NCI-H1694 (cell line): ENCODE measurements around the gene MAP3K21.

Experiments used
- DNase-seq: peaks from one replicate; lab custom pipeline; 2025; lab: John Stamatoyannopoulos, UW

Gene MAP3K21

DNA sequence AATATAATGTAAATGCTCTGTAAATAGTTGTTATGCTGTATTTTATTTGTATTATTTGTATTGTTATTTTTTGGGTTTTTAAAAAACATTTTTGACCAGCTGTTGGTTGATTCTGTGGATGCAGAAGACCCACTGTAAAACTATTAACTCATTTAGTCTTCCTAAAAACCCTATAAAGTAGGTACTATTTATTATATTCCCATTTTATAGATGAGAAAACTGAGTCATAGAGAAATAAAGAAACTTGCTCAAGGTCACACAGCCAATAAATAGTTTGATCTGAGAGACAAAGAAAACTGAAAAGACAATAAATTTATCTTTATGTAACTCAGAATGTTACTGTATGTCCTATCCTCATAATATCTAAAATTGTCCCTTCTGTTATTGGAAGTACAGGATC, 1.2 kb upstream of the MAP3K21 start:
- DNase-seq, result no peak

DNA sequence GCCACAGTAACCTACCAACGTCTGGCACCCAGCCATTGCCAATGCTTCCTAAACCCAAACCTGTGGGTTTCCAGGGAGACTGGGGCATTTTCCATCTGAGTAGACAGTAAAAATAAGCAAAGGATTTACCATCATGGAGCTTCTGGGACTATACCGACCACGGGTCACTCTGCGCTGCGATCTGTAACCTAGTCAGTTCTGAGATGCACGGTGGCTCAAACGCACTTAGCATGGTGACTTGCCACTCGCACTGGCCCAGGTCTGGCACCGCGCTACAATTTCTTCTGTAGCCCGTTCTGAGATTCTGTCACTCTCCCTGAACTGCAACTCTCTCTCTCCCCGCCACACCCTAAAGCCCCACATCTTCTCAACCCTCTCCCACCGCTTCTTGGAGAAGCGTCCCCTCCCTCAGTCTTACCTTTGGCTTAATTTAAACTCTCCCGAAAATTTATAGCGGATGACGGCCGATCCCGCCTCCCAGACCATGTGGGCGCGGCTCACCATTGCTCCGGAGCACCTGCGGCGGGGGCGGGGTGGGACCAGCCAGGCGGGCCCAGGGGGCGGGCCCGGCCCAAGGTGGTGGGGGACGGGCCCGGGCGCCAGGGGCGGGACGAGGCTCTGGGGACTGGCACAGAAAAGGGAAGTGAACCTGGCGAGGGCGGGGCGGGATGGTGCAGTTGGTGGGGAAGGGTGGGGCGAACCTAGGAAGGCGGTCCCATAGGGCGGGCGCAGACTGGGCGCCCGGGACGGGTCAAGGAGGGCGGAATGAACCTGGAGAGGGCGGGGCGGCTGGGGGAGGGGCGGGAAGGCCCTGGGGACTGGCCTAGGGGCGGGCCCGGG, 493 bp upstream of the MAP3K21 start:
- DNase-seq, result peak; percentile 81

DNA sequence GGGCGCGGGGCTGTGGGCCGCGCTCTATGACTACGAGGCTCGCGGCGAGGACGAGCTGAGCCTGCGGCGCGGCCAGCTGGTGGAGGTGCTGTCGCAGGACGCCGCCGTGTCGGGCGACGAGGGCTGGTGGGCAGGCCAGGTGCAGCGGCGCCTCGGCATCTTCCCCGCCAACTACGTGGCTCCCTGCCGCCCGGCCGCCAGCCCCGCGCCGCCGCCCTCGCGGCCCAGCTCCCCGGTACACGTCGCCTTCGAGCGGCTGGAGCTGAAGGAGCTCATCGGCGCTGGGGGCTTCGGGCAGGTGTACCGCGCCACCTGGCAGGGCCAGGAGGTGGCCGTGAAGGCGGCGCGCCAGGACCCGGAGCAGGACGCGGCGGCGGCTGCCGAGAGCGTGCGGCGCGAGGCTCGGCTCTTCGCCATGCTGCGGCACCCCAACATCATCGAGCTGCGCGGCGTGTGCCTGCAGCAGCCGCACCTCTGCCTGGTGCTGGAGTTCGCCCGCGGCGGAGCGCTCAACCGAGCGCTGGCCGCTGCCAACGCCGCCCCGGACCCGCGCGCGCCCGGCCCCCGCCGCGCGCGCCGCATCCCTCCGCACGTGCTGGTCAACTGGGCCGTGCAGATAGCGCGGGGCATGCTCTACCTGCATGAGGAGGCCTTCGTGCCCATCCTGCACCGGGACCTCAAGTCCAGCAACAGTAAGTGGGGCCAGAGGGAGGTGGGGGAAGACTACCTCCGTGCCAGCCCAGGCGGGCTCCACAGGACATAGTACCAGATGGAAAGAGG, 808 bp downstream of the MAP3K21 start:
- DNase-seq, result no peak

DNA sequence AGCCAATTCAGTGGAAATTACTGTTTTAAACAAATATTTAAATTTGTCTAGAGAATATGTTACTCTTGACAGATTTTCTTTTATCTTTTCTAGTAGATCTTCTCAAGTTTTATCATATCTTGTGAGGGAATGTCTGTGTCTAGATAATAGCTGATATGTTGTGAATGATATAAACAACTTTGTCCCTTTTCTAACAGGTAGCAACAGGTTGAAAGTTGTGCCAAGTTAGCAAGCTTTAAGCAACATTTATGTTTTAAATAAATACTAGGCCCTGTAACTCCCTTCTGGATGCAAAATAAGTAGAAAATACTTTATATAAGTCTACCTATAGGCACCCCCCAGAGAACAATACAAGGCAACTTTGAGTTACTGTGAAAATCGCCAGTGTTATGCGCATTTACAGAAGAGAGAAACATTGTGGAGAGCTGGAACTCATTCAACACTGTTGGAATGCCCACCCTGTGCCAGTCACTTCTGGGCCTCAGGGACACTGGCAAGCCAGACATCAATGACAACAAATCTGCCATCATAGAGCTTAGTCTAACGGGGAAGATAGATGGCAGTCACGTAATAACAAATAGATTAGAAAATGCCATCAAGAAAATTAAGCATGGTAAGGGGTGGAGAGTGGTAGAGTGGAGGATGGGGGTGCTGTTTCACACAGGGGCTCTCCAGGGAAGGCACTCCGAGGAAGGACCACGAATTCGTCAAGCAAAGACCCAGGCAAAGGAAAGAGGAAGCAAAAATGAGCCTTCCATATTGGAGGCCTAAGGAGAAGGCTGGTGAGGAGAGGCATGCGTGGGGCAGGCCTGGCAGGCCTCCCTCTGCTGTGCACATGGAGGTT, 4.4 kb downstream of the MAP3K21 start:
- no peak for DNase-seq

DNA sequence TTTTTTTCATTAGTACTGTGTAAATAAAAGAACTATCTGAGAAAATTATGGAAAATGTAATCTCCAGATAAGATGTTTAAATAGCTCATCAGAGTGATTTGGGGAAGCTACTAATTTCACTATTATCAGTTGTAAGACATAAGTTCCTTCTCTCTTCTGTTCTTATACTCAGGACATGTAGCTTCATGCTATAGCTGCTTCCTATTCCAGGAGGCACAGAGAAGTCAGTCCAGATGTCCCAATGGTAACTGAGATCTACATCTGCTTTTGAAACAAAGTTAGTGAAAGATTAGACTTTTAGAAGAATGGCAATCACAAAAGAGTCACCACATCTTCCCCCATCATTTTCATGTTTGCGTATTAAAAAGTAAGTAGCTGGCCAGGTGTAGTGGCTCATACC, 5.6 kb downstream of the MAP3K21 start:
- no peak for DNase-seq

DNA sequence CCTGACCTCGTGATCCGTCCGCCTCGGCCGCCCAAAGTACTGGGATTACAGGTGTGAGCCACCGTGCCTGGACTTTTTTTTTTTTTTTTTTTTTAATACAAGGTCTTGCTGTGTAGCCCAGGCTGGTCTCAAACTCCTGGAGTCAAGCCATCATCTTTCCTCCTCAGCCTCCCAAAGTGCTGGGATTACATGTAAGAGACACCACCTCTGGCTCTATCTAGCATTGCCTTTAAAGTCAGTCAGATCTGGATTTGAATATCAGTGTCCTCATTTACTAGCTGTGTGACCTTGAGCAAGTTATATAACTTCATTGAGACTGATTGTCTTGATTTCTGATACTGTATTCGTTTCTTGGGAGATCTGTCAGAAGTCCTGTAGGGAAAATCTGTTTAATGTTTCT, 6.6 kb downstream of the MAP3K21 start:
- no peak for DNase-seq

DNA sequence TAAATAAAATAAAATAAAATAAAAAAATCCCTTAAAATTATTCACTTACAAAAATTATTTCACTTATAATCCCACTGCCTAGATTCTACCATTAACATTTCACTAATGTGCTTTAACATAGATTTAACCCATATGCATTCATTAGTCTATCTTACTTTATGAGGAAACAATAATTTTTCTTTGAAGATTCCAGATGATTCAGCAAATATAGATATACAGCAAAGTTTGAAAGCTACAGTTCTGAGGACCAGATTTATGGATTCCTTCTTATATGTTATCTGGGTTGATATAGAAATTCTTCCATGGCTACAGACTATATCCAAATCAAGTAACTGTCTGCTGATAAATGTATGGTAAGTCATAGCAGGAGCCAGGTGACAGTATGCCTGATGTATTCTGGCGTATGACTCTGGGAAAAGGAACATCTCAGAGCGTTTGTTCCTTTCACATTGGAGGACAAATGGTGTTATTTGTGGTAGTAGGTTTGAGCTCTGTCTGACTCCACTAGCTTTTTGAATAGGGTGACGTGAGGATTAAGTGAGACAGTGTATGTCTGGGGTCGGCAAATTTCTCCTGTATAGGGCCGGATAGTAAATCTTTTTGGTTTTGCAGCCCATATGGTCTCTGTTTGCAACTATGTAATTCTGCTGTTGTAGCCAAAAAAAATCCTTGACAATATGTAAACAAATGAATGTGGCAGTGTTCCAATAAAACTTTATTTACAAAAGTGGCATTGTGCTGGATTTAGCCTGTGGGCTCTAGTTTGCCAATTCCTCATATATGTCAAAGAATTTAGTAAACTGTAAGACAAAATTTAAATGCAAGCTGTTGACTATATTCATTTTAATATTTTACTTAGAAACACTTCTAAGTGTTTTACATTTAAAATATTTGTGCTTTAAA, 9.3 kb downstream of the MAP3K21 start:
- no peak for DNase-seq

DNA sequence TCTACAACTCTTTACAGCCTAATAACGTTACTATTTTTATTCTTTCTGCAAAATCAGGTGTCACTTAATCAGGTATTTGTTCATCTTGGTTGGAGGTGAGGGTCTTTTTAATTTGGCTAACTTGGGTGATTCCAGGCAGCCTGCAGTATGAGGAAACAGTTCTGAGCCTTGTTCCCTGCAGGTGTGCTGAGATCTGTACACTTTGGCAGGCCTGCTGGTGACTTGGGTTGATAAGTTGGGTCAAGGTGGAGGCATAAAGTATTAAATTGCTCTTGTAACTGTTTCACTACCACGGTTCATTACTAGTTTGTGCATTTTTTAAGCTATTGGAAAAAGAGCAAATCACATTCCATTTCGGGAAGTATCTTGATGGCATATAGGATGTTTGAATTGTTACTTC, 10.0 kb downstream of the MAP3K21 start:
- no peak for DNase-seq

DNA sequence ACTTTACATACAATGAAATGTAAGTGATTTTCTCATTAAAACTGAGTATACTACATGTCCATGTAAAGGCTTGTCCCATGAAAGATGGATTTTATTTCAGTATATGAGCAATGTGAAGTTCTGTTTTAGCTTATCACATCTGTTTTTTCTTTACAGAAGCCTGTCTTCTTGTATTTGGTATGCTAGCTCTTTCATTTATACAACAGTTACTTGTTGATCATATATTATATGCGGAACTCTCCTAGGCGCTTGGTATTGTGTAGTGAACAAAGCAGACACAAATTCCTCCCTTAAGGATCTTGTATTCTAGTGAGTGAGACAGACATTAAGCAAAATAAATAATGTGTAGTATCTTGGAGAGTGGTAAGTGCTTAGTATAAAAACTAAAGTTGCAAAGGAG, 10.6 kb downstream of the MAP3K21 start:
- no peak for DNase-seq

DNA sequence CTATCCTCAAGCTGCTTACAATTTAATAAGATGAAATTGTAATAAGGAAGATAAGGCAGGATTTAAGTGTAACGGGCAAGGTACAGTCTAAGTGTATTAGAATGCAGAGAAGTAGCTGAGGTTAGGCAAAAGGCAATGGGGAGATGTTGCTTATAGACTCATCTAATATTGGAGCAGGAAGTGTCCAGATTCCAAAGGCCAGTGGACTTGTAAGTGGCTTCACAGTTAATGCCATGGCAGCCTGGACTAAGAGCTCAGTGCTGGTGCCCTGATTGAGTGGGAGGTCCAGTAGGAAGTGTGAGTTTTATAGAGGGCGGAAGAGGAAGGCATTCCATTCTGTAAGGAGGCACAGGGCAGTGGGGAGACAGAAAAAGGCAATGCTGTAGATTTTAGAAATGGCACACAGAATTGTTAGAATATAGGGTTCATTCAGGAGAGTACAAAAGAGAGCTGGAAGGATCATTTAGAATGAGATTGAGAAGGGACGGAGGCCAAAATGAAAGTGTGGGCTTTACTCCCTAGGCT, 12.6 kb downstream of the MAP3K21 start:
- no peak for DNase-seq

DNA sequence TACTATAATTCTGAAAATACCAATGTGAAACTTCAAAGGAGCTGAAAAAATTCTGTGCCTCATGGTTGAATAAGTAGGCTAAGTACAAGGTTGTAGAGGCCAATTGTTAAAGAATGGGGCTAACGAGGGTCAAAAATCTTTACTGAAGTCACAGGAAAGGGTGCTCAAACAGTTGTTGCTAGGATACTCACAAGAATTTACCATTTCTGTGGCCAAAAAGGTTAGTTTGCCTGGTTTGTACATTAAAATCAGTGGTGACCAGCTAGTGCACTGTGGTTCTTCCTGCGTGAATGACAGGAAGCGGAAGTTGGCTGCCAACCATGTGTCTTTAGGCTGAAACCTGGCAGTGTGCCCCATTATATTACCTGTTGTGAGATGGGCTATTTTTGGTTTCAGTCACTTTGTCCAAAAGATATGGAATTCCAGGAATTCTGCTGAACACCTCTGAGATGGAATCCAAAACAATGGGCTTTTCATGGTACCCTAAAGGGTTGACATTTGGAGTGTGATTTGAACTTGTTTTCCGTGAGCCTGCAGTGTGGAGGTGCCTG, 13.5 kb downstream of the MAP3K21 start:
- DNase-seq, result no peak

DNA sequence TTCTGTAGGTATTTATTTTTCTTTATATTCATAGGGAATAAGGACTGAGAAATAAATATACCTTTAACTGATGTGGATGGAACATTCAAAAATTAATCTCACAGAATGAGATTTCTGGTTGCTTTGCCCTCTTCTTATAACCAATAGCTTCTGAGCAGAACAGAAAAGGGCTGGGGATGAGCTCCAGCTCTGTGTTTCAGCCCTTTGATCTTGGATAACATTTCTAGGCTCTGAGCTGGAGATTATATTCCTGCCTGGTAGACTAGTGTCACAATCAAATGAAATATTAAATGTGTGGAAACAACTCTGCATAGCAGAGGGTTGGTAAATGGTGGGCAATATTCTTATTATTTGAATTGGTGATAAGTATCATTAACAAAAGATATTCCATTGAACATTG, 14.6 kb downstream of the MAP3K21 start:
- DNase-seq, result no peak

DNA sequence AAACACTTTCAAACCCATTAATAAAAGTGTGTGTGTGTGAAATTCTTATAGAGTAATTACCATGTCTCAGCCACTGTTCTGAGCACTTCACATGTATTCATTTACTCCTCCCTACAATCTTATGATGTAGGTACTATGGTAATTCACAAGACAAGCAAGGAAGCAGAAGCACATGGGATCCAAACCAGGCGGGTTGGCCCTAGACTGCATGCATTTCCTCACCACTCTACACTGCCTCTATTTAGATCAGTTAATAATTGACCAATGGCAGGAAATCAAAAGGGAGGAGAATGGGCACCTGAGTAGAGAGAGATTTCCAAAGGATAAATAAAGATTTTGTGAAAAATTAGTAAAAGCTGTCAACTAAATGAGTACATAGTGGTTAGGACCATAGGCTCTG, 15.7 kb downstream of the MAP3K21 start:
- DNase-seq, result no peak

DNA sequence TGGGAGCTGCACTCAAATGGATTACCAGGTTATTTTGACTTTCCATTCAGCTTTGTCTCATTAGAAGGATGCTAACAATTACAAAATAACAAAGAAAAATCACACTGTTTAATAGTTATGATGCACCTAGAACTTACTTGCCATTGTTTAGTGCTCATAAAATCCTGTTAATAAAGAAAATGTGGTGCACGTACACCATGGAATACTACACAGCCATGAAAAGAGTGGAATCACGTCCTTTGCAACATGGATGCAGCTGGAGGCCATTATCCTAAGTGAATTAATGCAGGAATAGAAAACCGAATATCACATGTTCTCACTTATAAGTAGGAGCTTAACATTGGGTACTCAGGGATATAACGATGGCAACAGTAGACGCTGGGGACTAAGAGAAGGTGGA, 19.8 kb downstream of the MAP3K21 start:
- DNase-seq, result no peak

DNA sequence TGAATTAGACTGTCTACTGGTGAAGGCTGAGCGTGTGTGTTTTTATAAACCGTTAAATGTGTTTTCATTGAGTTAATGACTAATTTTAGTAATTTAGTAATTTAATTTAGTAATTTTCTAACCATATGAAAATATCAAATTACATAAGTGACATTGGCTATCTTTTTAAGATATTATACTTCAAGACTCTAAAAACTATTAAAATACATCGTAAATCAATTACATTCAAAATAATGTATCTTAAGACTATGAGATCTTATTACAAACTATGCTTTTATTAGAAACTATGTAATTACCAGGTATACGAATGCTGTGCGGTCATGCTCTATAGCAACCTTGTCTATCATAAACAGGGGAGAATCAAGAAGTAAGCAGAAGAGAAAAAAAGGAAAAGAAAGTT, 21.6 kb downstream of the MAP3K21 start:
- no peak for DNase-seq

DNA sequence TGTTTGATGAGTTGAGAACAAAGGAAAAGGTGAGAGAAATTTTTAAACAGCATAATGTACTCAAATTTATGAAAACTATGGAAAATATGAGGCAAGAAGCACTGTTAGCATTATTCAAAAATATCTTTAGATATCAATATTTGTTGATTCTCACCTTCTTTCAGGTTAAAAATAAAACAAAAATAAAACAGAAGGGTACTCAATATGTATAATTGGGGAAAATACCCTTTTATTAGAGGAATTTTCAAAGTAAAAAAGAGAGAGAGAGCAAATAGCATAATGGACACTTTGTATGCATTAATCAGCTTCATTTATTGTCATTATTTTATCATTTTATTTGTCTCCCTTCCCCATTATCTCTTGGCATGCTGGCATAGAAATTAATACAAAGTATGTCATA, 27.5 kb downstream of the MAP3K21 start:
- DNase-seq, result no peak

DNA sequence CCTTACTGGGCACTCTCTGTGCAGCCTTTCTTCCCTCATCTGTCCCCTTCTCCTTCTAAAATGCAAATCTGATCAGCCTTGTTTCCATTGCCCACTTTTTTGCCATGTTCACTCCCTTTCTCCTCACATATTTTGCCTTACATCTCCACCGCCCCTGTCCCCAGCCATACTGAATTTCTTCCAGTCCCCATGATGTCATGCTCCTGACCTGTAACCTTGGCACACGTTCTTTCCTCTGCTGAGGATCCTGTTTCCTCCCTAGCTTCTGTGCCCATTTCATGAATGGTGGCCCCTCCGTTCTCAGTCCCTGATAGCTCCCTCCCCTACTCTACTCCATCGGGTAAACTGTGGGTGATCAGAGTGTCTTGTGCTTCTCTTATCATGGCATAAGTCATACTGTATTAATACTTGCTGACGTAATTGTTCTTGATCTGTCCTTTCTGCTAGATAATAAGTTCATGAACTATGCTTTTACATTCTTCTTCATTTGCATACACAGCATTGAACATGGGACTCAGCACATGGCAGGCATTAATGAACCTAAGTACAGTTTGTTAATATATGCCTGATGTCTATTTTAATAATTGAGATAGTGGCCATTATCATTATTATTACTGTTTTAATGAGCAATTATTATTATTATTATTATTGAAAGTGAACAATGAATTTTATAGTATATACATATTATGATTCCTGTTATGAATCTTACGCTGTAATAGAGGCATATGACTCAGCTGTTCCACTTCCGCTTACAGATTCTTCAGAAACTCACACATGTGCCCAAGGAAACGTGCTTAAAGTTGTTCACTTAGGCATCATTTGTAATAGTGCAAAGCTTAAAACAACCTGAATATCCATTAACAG, 28.5 kb downstream of the MAP3K21 start:
- no peak for DNase-seq

DNA sequence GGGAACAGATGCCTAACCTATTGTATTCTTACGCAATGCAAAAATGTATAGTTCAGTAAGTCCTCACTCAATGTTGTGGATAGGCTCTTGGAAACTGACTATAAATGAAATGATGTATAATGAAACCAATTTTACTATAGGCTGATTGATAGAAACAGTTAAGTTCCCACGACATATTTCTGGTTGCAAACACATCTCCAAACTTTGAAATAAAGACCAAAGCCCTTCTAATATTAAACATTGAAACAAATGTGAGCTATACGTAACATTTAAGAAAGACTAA, 29.1 kb downstream of the MAP3K21 start:
- DNase-seq, result no peak

DNA sequence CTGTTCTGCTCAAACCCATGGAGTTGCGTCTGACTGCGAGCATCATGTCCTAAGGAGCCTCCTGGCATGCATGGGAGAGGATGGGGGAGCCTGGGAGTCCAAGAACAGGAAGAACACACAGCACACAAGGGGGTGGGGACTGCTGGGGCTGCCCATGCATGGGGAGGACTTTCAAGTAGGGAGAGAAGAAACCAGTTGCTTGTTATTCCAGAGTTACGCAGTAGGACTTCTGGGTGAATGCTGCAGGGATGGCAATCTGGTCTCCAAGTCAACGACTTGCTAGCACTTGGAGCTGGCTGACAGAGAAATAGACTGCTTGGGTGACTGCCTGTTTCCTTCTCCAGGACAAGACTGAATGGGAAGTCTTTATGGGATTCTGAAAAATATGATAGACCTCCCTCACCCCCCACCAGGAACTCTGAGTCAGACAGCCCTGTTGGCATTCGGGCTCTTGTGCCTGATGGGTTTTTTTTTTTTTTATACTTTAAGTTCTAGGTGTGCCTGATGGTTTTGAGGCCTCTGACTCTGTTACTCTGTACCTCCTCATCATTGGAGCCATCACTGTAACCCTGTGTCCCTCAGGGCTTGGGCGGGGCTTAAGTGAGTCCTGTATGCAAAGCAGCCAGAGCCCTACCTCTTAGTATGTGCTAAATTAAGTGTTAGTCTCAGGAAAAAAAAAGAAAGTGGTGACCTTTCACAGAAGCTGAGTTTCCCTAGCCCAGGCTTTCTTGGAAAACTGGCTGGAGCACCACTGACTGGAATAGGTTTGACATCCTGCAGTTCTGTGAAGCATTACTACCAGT, 30.3 kb downstream of the MAP3K21 start:
- no peak for DNase-seq
